Measurements from ENCODE around the gene LRRC58. TPM values are rescaled to one million over a fixed set of nuclear protein-coding genes. Genes with fewer than 3 reads are reported as not detected.

LRRC58 gene
- total and polyA plus RNA-seq, 12 donors = 2.9 to 12.1 (median 8.6) TPM

GRCh38 chr3:120369037-120369467 is 19.9 kb upstream of the LRRC58 start:
- DNase-seq (no peak), ATAC-seq (no peak)
- intact Hi-C loops (cut with DNase I) = no loop called here
- WGBS, 2 donors = 61 to 83% methylated on average over 2 of the region's 2 CpGs
- Histone ChIP-seq H3K9me3 (no peaks in the 10 kb centered on the region), H3K4me1 (no peaks in the 10 kb centered on the region), H3K27me3 (peaks cover 0 to 3% (median 0%) of the 10 kb centered on the region in 7 donors), H3K36me3 (no peaks in the 10 kb centered on the region), H3K4me3 (no peak overlapping the region), H3K27ac (no peak overlapping the region)
- TF ChIP-seq CTCF (IDR thresholded peaks at IDR 0.05) = no peak

- H3K4me1 ChIP-seq = no peaks in the 10 kb centered on the region
Observed at GRCh38 chr3:120368172-120368571, 19.0 kb upstream of the LRRC58 start.

GRCh38 chr3:120364821-120365220 is 15.7 kb upstream of the LRRC58 start:
- intact Hi-C loops (cut with DNase I) = no loop called here
- ATAC-seq = no peak
- no peaks in the 10 kb centered on the region for H3K36me3 ChIP-seq

More at GRCh38 chr3:120368172-120368571, 19.0 kb upstream of the LRRC58 start:
- H3K27me3 ChIP-seq = peaks cover 0 to 3% (median 0%) of the 10 kb centered on the region in 7 donors
- 76 to 77% methylated on average over 3 of the region's 3 CpGs for WGBS, 2 donors
- H3K36me3 ChIP-seq = no peaks in the 10 kb centered on the region
- ATAC-seq (no peak), DNase-seq (no peak)
- no peak for TF ChIP-seq CTCF (IDR thresholded peaks at IDR 0.05)
- H3K9me3 ChIP-seq = no peaks in the 10 kb centered on the region
- H3K27ac ChIP-seq = no peak overlapping the region
- intact Hi-C loops (cut with DNase I) = no loop called here
- no peak overlapping the region for H3K4me3 ChIP-seq

GRCh38 chr3:120364101-120364500 is 14.9 kb upstream of the LRRC58 start:
- Histone ChIP-seq H3K27ac (no peak overlapping the region), H3K9me3 (no peaks in the 10 kb centered on the region), H3K4me1 (no peaks in the 10 kb centered on the region), H3K27me3 (no peaks in the 10 kb centered on the region), H3K36me3 (no peaks in the 10 kb centered on the region), H3K4me3 (no peak overlapping the region)
- DNase-seq (no peak), ATAC-seq (no peak)
- 68 to 87% methylated on average over 1 of the region's 1 CpG for WGBS, 2 donors
- TF ChIP-seq CTCF (IDR thresholded peaks at IDR 0.05) = no peak
- intact Hi-C loops (cut with DNase I) = no loop called here

More at GRCh38 chr3:120364821-120365220, 15.7 kb upstream of the LRRC58 start:
- DNase-seq = no peak
- H3K4me1 ChIP-seq = no peaks in the 10 kb centered on the region
- H3K27me3 ChIP-seq = no peaks in the 10 kb centered on the region
- no peak for TF ChIP-seq CTCF (IDR thresholded peaks at IDR 0.05)
- H3K4me3 ChIP-seq = no peak overlapping the region
- no peaks in the 10 kb centered on the region for H3K9me3 ChIP-seq
- H3K27ac ChIP-seq = no peak overlapping the region
- WGBS, 2 donors = 11% methylated on average over 1 of the region's 1 CpG

All from heart right ventricle (tissue), 16 donors.